Erythroblast (primary cell): ENCODE measurements around the gene PLIN3.

ENCODE experiments used
- DNase-seq, 2 experiments: peaks; one replicate each; lab custom pipeline; 2025; lab: John Stamatoyannopoulos, UW
- GATA1 ChIP-seq: IDR thresholded peaks from 2 replicates; pipeline ENCODE4 v1.6.1; 2011; ENCODE audit warnings: low read depth, mild to moderate bottlenecking, control low read depth, low read length, moderate library complexity
- POLR2A ChIP-seq: IDR thresholded peaks from 2 replicates; pipeline ENCODE4 v1.6.1; 2011; ENCODE audit warnings: mild to moderate bottlenecking, low read length

Gene PLIN3

DNA sequence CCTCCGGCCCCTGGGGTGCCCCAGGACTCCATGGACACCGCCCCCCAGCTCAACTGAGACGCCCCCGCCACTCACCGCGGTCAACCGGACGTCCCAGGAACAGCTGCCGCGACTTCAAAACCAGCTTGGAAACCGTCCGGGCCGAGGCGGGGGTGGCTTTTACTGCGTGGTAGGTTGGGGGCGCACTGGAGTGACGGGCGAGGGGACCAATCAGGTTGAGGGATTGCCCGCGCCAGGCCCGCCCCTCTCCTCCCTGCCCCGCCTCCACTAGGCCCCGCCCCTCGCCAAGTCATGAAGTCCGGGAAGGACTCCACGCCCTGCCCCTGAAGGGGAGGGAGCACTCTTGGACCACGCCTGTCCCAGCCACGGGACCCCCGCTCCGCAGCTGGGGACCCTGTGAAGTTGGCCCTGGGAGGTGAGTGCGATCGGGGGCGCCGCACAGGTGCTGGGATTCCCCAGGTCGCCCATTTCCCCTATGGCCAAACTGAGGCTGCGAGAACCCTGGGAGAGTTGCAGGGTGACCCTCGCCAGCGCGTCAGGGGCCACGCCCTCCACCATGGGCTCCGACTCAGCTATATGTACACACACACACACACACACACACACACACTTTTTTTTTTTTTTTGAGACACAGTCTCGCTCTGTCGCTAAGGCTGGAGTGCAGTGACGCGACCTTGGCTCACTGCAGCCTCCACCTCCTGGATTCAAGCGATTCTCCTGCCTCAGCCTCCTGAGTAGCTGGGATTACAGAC, at the start of gene PLIN3:
Gene PLIN3, minus strand, starts transcription at position 134 of the 752 bp plus-strand sequence. CDS start 6,273 bp downstream, outside the sequence.
- no peak for TF ChIP-seq GATA1
- TF ChIP-seq POLR2A = no peak
- DNase-seq = peak; percentile 93 to 94

GRCh38 chr19:4916292-4917082, 49.0 kb upstream of the PLIN3 start:
- no peak for TF ChIP-seq POLR2A
- TF ChIP-seq GATA1 = no peak
- no peak for DNase-seq

DNA sequence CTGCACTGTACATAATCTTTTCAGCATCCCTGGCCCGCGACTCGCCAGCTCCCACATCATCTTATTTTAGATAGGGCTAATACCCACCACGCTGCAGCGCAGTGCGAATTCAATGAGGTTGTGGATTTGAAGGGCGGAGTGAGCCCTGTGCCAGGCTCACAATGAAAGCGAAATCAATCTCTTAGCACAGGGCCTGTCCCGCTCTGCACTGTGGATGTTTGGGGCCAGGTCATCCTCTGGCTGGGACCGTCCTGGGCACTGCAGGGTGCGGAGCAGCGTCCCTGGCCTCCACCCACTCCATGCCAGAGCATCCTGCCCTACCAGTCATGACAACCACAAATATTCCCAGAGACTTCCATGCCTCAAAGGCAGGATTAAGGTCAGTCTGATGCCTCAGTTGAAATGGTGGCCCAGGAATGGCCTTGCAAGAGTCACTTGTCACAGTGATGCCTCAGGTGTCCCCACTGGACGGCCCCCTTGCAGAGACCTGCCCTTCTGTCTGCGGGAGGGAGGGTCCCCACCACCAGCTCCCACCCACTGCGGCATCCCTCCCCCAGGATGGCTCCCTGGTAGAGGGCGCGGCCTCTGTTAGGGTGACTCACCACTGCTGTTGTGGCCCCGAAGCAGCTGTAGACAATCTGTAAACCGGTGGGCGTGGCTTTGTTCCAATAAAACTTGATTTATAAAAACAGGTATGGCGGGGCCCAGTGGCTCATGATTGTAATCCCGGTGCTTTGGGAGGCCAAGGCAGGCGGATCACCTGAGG, 47.5 kb upstream of the PLIN3 start:
- DNase-seq = peak; percentile 56 to 67
- no peak for TF ChIP-seq POLR2A
- no peak for TF ChIP-seq GATA1

DNA sequence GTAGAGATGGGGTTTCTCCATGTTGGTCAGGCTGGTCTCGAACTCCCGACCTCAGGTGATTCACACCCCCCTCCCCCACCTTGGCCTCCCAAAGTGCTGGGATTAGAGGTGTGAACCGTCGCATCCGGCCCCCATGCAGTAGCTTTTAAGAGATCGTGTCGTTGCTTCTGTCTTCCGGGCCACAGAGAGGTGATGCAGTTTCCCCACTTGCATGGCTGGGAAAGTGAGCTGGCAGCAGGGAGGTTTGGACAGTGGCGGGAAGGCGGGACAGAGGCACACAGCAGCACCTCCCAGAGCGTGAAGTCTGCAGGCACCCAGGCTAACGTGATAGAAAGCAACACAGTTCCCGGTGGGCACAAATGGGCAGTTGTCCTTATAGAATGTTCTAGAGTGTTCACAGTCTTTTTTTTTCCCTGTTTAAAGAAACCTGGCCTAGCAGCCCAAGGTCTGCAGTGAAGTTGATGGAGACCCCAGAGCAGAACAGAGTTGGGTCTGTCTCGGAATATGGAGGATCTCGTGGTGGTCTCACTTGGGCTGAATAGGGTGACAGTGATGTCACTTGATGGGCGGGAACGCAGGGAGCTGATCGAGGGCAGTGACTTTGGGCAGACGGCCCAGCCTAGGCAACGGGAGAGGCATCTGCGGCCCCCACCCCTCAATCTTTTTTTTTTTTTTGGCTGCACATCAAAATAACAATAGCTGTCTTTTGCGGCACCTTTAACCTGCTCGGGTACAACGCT, 46.7 kb upstream of the PLIN3 start:
- no peak for DNase-seq
- no peak for TF ChIP-seq GATA1
- no peak for TF ChIP-seq POLR2A

DNA sequence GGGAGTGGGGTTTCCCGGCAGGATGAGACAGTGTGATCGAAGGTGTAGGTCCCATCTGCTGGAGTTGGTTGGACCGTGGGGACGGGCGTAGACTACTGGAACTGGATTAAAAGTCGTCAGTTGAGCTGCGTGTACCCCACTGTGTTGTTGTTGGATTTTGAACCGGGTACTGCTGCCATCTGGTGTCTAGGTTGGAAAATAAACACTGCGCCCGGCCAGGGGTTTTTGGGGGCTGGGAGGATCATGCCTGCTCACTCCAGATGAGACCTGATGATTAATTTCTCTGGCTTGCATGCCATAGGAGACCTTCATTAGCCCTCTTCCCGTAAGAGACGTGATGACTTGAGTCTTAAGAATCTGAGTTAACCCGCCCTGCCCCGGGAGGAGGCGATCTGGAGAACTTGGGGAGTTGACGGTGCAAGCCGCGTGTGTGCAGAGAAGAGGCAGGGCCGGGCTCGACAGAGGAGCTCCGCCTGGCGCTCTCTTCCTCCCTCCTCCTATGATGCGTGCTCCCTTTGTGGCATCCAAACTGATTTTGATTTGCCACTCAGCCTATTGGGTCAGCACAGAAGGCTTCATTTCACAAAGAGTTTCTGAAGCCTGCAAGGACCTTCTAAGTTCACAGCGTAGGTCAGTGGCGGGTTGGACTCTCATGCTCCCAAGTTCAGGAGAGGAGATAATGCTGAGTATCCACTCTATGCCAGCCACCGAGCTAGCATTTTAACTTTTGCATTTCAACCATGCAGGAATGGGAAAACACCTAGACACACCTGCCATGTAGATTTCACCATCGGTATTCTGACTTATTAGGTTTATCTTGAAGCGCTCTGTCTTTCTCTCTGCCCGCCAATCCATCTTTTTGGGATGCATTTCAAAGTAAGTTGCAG, 44.6 kb upstream of the PLIN3 start:
- peak; percentile 82 for DNase-seq
- no peak for TF ChIP-seq POLR2A
- TF ChIP-seq GATA1 = no peak

- no peak for DNase-seq
- TF ChIP-seq GATA1 (no peak), POLR2A (no peak)
Measured at GRCh38 chr19:4911314-4911713, 43.8 kb upstream of the PLIN3 start.

GRCh38 chr19:4910594-4911281, 43.3 kb upstream of the PLIN3 start:
- no peak for DNase-seq
- no peak for TF ChIP-seq POLR2A
- no peak for TF ChIP-seq GATA1

DNA sequence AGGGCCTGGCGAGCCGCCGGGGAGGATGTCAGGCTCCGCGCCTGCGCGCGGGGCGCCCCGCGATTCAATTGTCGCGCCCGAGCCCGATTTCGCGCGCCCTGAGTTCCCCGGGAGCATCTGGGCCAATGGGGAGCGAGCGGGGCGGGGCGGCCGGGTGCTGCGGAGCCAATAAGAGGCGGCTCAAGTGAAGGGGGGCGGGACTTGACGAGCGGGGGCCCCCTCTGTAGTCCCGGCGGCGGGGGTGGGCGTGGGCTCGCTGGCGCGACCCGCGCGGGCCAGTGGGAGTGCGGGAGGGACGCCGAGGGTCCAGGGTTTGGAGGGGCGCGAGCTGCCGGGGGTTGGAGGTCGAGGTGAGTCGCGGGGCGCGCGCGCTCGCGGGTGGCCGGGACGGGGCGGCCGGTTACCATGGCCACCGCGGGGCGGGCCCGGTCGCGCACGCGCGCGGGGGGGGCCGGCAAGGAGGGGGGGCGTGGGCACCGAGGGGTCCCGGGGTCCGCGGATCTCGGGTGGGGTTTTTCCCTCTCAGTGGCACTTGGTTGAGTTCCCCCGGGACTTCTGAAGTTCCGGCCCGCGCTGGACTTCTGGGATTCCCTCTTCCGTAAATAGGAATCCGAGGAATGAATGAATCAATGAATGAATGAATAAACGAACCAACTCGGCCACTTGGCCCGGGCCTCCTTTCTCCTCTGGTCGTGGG, 42.6 kb upstream of the PLIN3 start:
- TF ChIP-seq POLR2A = peak; percentile 4
- TF ChIP-seq GATA1 = no peak
- peak; percentile 95 to 96 for DNase-seq

DNA sequence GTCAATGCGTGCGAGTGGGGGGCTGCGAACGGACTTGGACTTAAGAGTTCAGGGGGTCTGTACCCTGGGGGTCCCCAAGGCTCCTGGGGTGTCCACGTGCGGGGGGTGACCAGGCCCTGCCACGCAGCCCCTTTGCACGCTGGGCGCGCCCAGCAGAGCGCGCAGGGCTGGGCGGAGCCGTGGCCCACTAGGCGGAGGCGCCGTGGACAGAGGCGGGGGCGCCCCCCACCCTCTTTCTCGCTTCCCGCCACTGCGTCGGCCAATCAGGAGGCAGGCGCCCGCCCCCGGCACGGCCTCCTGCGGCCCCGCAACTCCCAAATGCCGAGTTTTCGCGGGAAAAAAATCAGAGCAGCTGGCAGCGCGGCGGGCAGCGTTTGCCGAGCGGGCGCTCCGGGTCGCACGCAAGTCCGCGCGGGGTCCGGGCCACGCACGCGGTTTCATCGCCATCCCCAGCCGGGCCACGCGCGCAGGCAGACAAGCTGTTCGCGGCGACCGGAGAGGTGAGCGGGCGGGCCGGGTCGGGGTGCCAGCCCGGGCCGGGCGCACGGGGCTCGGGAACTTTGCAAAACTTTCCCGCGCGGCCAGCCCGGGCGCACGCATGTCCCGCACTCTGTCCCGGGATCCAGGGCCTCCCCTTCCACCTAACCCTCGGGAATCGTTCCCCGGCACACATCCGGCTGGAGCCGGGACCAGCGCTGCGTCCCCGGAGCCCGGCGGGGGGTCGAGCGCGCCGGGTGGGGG, 41.9 kb upstream of the PLIN3 start, which contains the start of gene UHRF1:
Gene UHRF1, plus strand, starts transcription at position 346 of the 741 bp plus-strand sequence. CDS start 1,385 bp downstream, outside the sequence.
- TF ChIP-seq POLR2A (peak; percentile 16), GATA1 (no peak)
- DNase-seq = peak; percentile 67 to 77

GRCh38 chr19:4908781-4909155, 41.3 kb upstream of the PLIN3 start:
- DNase-seq = no peak
- TF ChIP-seq POLR2A (no peak), GATA1 (no peak)

DNA sequence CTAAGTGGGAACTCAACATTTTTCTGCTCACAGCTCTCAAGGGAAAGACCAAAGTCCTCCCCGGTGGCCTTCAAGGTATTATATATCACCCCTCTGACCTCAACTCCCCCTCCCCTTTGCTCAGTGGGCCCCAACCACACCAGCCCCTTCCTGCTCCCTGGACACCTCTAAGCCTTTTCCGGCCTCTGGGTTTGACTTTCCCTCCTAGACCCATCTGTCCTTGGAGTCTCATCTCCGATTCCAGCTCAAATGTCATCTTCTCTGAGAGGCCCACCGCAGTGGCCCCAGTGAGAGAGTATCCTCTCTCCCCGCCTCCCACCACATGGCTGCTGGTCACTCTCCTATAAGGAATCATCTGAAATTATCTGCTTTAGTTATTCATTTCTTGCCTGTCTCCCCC, 40.9 kb upstream of the PLIN3 start:
- TF ChIP-seq GATA1 = no peak
- no peak for TF ChIP-seq POLR2A
- no peak for DNase-seq
